Measurements from ENCODE around the gene GPR22. TPM values are rescaled to one million over a fixed set of nuclear protein-coding genes. Genes with fewer than 3 reads are reported as not detected.

The GPR22 gene
- total RNA-seq, 1 donor from 2014 or later, result 0.20 TPM

GRCh38 chr7:107479303-107479702 is 9.4 kb downstream of the GPR22 start:
- DNase-seq, result no peak

DNA sequence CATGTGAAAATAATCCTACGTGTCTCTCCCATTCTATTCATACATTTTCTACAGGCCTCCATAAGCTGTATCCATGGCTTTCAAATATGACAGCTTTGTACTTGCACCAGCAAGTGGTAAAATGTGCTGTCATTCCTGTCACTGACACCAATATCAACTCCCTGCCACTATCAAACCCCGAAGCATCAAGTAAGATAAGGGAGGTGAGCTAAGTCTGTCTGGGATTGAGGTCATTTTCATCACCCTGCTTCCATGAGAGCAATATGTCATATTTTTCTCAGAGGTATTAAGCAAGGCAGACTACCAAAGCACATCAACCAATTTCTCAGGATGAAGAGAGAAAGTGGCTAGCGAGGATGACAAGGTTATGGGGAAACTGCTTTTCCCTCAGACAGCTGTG is 11.1 kb downstream of the GPR22 start:
- DNase-seq, result no peak

DNA sequence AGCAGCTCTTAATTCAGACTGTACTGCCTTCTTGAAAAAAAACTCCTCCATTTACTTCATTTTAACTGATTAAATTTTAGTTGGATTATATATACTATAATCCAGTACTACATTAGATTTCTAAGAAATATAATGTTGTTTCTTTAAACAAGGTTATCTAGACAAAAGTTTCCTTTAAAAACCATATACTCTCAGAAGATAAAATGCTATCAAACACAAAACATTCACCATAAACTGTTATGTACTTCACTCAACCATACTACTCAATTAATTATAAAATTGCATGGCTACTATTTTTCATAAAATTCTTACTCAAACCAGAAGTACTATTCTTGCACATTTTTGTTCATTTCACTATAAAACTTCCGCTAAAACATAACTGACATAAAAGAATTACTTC is 12.7 kb downstream of the GPR22 start:
- no peak for DNase-seq

GRCh38 chr7:107486041-107486440 is 16.2 kb downstream of the GPR22 start:
- DNase-seq, result no peak

DNA sequence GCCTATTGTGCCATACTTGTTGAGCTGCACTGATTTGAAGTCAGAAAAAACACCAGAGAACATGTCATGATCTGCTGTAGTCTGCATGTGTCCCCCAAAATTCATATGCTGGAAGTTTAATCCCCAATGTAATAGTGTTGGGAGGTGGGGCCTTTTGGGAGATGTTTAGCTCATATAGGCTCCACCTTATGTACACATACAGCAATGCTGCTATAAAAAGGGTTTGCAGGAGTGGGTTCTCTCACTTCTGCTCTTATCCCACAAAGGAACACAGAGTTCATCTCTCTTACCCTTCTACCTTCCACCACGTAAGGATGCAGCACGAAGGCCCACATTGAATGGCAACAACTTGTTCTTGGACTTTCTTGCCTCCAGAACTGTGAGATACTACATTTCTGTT is 23.0 kb downstream of the GPR22 start:
- no peak for DNase-seq

GRCh38 chr7:107494315-107494751 is 24.5 kb downstream of the GPR22 start:
- DNase-seq, result no peak

- DNase-seq, result no peak
Observed at GRCh38 chr7:107494884-107495283, 25.0 kb downstream of the GPR22 start.

GRCh38 chr7:107495516-107495915 is 25.7 kb downstream of the GPR22 start:
- no peak for DNase-seq

DNA sequence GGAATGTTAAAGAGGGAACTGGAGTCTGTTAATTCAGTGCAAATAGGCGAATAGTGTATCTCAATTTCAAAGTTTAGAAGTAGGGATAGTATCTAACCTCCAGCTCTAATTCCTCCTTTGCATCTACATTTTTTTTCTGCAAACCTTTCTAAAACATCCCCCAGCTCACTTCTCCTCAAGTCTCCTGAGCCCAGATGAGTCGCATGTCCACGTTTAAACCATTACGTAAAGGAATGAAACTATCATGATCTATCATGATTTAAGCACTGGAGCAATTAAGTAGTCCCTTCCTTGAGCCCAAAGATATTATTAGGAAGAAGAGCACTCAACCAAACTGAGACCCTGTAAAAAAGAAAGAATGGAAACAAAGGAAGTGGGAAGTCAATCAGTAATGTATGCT is 29.9 kb downstream of the GPR22 start:
- DNase-seq, result no peak

DNA sequence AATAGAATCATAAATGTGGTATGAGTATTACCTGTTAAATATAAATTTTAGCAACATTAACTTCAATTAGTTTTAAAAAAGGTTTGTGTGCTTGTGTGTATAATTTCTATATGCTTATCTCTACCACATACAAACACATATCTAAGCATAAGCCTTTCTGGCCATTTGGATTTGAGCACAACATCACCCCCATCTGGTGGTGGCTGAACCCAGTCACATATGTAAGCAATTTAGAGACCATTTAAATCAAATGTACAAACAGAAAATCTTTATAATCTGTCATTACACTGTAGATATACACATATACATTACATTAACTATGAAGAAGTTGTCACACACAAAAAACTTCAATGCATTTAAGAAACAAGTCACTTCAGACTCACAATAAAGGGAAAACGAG is 31.7 kb downstream of the GPR22 start:
- DNase-seq, result no peak

DNA sequence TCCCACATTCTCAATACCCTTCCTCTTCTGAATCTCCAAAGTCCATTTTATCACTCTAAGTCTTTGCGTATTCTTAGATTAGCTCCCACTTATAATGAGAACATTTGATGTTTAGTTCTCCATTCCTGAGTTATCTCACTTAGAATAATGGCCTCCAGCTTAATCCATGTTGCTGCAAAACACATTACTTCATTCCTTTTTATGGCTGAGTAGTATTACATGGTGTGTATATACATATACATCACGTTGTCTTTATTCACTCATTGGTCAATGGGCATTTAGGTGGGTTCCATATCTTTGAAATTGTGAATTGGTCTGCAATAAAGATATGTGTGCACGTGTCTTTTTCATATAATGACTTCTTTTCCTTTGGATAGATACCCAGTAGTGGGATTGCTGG is 32.3 kb downstream of the GPR22 start:
- no peak for DNase-seq

DNA sequence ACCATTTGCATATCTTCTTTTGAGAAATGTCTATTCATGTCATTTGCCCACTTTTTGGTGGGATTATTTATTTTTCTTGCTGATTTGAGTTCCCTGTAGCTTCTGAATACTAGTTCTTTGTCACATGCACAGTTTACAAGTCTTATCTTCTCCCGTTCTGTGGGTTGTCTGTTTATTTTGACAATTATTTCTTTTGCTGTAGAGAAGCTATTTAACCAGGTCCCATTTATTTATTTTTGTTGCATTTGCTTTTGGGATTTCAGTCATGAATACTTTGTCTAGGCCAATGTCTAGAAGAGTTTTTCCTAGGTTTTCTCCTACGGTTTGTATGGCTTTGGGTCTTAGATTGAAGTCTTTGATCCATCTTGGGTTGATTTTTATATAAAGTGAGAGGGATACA is 32.9 kb downstream of the GPR22 start:
- no peak for DNase-seq

- DNase-seq, result no peak
Observed at GRCh38 chr7:107503687-107504086, 33.8 kb downstream of the GPR22 start.

- DNase-seq, result no peak
Observed at GRCh38 chr7:107505362-107505761, 35.5 kb downstream of the GPR22 start.

DNA sequence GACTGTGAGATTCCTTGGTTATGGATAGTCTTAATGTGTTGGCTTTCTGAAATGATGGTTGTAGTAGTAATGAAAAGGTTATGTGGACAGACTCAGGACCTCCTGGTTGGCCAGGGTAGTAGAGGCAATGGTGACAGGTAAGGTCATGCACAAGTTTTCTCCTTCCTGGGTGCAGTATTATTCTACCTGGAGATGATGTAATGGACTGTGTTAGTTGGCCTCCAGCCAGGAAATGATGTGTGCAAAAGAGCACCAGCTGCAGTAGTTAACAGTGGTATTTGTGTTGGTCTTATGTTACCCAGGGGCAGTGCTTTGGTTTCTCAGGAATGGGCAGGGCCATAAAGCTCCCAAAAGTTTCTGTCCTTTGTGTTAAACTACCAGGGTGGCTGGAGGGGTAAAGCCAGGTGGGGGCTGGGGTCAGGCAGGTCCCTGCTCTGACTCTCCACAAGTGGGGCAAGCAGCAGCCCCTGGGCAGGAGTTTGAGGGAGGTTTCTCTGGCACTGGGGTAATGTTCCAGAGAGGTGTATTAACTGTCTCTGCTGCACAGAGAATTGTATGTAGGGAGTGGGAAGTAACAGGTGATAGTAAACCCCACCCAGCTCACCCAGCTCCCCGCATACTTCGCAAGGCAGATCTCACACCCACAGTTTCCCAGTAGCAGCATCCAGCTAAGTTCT is 36.3 kb downstream of the GPR22 start:
- no peak for DNase-seq

DNA sequence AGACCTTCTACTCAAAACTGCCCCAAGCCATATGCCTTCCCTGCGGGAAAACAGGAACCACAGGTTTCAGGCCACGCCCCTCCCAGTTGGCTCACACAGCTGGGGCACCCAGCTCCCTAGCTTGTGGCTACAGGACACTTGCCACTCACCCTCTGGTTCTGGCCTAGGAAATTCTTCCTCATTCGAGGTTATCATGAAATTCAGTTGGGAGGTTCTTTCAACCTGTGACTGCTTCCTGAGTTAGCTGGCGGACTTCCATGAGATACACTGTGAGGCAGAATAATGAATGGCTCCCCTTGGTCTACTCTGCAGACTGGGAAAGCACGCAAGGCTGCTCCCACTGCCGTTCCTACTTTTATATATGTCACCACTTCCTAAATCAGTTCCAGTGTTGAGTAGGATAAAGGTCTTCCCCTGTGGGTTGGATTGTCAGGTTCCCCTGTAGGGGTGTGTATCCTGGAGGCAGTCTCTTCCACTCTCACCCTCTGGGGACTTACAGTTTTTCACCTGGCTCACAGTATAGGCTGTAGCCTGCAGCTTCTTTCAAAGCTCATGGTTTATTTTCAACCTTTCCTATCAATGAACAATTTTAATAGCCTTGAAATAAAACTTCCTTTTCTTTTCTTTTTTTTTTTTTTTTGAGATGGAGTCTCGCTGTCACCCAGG is 37.0 kb downstream of the GPR22 start:
- DNase-seq, result no peak

Small RNA genes lying within 50 kb of the gene (small RNA-seq; reads per million reads assigned to genes)
- gene AC002381.1 (ENCODE audit: low replicate concordance), result not detected

Other genes with a start within 250 kb of the GPR22 start
- gene COG5, start 93.9 kb downstream of the GPR22 start, total RNA-seq, result 47.8 TPM
- 7.4 TPM for gene DUS4L, start 93.9 kb downstream of the GPR22 start, total RNA-seq
- gene BCAP29, start 110.2 kb downstream of the GPR22 start, total RNA-seq, result 43.4 TPM
- 1.1 TPM for gene SLC26A4, start 190.8 kb downstream of the GPR22 start, total RNA-seq